Epithelial cell of esophagus (primary cell): ENCODE results near the gene ZIC5.

Experiments used
- DNase-seq: peaks from one replicate; pipeline ENCODE4 v3.0.0; 2010; ENCODE audit warnings: low read depth
- H3K4me3 ChIP-seq: 2 replicates; pipeline ENCODE4 v1.5.1; 2011; ENCODE audit warnings: mild to moderate bottlenecking, low read length, control low read depth
- TF ChIP-seq, protein P1 (sequence below): IDR thresholded peaks from 2 replicates; pipeline ENCODE4 v1.5.1; 2011; ENCODE audit warnings: low read depth, mild to moderate bottlenecking, low read length, control low read depth, inconsistent platforms; ENCODE audit not compliant: insufficient read depth; ENCODE audit errors: missing control alignments

ZIC5 gene

DNA sequence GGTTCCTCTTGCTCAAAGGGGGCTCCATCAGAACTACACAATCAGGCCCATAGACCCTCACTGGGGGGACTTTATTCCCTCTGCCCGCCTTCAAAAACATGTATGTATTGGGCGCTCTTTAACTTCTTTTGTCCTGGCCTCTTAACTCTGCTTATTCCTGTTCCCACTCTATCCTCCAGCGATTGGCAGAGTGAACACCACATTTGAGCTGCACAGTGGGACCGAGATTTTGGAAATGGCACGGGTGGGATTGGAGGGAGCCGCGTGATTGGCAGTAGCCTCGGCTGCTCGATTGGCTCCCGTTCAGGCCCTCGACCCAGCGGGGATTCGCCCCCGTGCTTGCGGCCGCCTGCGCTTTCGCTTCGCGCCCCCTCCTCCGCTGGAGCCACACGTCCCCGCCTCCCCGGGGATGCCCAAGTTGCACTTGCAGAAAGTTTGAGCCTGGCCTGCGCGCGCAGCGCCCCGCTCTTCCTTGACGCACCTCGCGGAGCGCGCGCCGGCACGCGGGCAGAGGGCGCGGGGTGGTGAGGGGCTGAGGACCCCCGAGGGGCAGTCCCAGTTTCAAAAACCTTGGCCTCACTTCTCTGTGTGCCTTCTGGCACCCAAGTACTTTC lies at the start of gene ZIC5:
ZIC5 (minus strand) TSS at position 192 of the 614 bp plus-strand sequence; CDS start at position 28, 164 bp downstream.
- TF ChIP-seq, protein P1, sequence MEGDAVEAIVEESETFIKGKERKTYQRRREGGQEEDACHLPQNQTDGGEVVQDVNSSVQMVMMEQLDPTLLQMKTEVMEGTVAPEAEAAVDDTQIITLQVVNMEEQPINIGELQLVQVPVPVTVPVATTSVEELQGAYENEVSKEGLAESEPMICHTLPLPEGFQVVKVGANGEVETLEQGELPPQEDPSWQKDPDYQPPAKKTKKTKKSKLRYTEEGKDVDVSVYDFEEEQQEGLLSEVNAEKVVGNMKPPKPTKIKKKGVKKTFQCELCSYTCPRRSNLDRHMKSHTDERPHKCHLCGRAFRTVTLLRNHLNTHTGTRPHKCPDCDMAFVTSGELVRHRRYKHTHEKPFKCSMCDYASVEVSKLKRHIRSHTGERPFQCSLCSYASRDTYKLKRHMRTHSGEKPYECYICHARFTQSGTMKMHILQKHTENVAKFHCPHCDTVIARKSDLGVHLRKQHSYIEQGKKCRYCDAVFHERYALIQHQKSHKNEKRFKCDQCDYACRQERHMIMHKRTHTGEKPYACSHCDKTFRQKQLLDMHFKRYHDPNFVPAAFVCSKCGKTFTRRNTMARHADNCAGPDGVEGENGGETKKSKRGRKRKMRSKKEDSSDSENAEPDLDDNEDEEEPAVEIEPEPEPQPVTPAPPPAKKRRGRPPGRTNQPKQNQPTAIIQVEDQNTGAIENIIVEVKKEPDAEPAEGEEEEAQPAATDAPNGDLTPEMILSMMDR = no peak
- no peak within 1 kb of the TSS for H3K4me3 ChIP-seq
- DNase-seq = no peak

DNA sequence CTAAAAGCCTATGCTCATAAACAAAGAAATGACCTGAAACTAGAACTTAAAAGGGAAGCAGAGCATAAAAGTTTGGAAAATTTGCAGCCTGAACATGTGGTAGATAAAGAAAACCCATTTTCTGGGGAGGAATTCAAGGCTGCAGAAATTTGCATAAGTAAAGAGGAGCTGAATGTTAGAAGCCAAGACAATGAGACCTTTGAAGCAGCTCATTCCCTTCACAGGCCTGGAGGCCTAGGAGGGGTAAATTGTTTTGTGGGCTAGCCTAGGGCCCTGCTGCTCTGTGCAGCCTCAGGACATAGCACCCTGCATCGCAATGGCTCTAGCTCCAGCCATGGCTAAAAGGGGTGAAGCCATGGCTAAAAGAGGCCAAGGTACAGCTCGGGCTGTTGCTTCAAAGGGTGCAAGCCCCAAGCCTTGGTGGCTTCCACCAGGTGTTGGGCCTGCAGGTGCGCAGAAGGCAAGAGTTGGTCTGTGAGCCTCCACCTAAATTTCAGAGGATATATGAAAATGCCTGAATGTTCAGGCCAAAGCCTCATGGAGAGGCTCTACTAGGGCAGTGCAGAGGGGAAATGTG lies 48.3 kb upstream of the ZIC5 start:
- TF ChIP-seq, protein P1 = no peak
- H3K4me3 ChIP-seq = no peak overlapping the region
- no peak for DNase-seq

DNA sequence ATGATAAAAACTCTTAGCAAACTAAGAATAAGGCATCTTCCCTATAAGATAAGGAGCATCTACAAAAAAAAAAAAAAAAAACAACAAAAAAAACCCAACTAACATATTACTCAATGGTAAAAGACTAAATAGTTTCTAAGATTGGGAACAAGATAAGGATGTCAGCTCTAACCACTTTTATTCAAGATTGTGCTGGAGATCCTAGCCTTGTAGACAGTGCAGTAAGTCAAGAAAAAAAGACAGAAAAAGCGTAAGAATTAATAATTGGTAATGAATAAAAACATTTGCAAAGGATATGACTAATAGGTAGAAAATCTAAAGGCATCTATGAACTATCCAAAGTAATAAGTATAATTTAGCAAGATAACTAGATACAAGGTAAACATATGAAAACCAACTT lies 43.1 kb upstream of the ZIC5 start:
- no peak overlapping the region for H3K4me3 ChIP-seq
- TF ChIP-seq, protein P1 = no peak
- no peak for DNase-seq

DNA sequence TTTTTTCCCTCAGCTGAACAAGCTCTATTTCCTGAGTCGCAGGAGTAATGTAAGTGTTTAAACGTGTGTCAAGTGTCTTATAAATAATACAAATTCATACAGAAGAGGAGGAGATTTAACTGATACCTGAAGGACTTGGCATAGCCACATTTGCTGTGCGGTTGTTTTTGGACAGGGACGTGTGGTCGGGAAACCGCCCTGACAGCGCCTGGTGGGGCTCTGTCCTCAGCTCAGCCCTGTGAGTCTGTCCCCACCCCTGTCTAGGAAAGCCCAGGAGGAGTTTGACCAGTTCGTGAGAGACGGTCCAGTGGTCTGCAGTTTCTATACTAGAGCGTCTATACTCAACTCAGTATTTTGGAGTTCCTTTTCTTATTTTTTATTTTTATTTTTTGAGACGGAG lies 26.7 kb upstream of the ZIC5 start:
- H3K4me3 ChIP-seq = no peak overlapping the region
- TF ChIP-seq, protein P1 = no peak
- DNase-seq = no peak

DNA sequence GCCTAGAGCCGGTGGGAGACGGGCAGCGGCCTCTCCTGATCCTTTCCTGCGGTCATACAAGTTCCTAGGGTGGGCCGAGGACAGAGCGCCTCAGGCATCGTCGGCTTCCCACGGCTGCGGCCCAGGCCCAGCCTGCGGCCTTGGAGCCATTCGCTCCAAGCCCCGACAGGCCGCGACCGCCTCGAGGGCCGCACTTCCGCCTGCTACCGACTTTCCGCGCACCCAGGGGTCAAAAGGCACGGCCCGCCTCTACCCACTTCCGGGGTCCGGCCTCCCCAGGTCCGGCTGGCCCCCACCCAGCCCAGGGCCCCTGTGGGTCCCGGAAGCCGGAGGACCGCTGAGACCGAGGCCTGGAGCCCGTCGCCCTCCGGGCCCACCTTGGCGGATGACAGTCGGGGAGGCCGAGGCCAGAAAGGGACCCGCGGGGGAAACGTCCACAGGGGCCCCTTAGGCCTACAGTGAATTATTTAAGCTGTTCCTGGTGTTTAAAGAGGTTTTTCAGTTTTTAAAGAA lies 26.2 kb upstream of the ZIC5 start:
- no peak for DNase-seq
- no peak overlapping the region for H3K4me3 ChIP-seq
- TF ChIP-seq, protein P1 = no peak

DNA sequence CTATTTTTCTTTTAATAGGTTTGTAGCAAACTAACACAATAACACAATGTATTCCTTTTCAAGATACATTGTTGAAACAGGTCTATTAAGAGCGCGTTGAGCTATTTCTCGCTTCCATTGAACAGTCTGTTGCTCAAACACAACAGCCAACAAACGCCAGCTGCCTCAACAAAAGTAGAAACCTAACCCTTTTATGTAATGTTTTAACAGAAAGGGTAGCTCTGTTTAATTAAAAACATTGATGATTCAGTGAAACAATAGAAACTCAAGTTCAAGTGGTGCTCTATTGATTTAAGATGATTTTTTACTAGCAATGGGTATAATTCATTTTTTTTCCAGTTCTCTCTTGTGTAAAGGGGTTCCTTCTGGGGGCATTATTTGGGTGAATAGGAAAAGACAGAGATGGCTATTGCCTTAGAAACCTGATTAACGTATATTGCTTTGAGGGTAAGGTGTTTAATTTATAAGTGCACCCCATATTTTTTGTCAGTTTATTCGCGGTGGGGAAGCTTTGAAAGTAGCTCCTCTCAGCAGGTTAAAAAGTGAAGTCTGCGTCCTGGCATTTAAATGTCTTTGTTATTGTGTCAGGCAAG lies 24.9 kb upstream of the ZIC5 start:
- no peak for DNase-seq
- H3K4me3 ChIP-seq = no peak overlapping the region
- TF ChIP-seq, protein P1 = no peak
